GM12878 (cell line): Measurements from ENCODE around the gene RPL13A. TPM values are rescaled to one million over a fixed set of nuclear protein-coding genes. Genes with fewer than 3 reads are reported as not detected.

Source experiments
- CHD2 ChIP-seq: IDR thresholded peaks from 2 replicates; pipeline ENCODE4 v1.6.1; 2011; ENCODE audit warnings: low read depth, low read length, improper control_type of control experiment, borderline replicate concordance
- EED ChIP-seq: sonication (generic); IDR thresholded peaks from 2 replicates; pipeline ENCODE4 v1.6.1; 2016; ENCODE audit warnings: antibody characterized with exemption, low read depth
- IRF3 ChIP-seq: fragments of 450-650 bp; IDR thresholded peaks from 2 replicates; pipeline ENCODE4 v1.6.1; 2014; ENCODE audit warnings: mild to moderate bottlenecking
- LARP7 ChIP-seq: fragments of 450-650 bp; IDR thresholded peaks from 2 replicates; pipeline ENCODE4 v1.6.1; 2017; ENCODE audit warnings: mild to moderate bottlenecking
- NFIC ChIP-seq: IDR thresholded peaks from 2 replicates; pipeline ENCODE4 v1.6.1; 2012; ENCODE audit warnings: low read depth, mild to moderate bottlenecking, inconsistent platforms, low read length, moderate library complexity
- NR2F1 ChIP-seq: fragments of 450-650 bp; conservative IDR thresholded peaks from 2 replicates; pipeline ENCODE4 v1.6.1; 2017; ENCODE audit warnings: mild to moderate bottlenecking
- RAD21 ChIP-seq: IDR thresholded peaks from 2 replicates; pipeline ENCODE4 v1.6.1; 2011; ENCODE audit warnings: mild to moderate bottlenecking, low read depth, low read length, moderate library complexity; ENCODE audit not compliant: insufficient read depth
- SMAD1 ChIP-seq: fragments of 450-650 bp; IDR thresholded peaks from 2 replicates; pipeline ENCODE4 v1.6.1; 2018; ENCODE audit warnings: mild to moderate bottlenecking, low read depth; ENCODE audit not compliant: partially characterized antibody
- SMAD5 ChIP-seq: IDR thresholded peaks from 2 replicates; pipeline ENCODE4 v1.6.1; 2016; ENCODE audit warnings: antibody characterized with exemption, low read depth
- SP1 ChIP-seq: IDR thresholded peaks from one replicate; pipeline ENCODE4 v1.6.1; 2011; ENCODE audit warnings: low read depth, low read length
- TCF12 ChIP-seq: IDR thresholded peaks from 2 replicates; pipeline ENCODE4 v1.6.1; 2011; ENCODE audit warnings: low read depth, mild to moderate bottlenecking, low read length
- polyA plus RNA-seq, 11 experiments: library from polyadenylated mRNA; depleted of rRNA in 4 of 11; unstranded in 6 of 11; stranded (reverse) in 5 of 11; fragments of >200 nt; fragmentation: Nextera tagmentation in 4 of 11; fragmentation: Illumina TruSeq in 1 of 11; extraction: Ambion mirVana in 4 of 11; extraction: Trizol in 1 of 11; gene quantifications; 1 replicate in 1 of 11; 2 replicates in 10 of 11; pipeline versions ENCODE4 v1.2.1 to v1.2.3, GENCODE V29; 2011 to 2016; ENCODE audit warnings: inconsistent platforms in 2 of 11, missing spikeins in 2 of 11, low read depth in 1 of 11
- total RNA-seq, 4 experiments: library from RNA; depleted of rRNA in 3 of 4; stranded (reverse); fragments of >200 nt in 3 of 4; fragmentation: Illumina TruSeq in 1 of 4; extraction: Trizol in 1 of 4; gene quantifications; 2 replicates each; pipeline versions ENCODE4 v1.2.1 to v1.2.3, GENCODE V29; 2013 to 2021
- TF ChIP-seq, protein P1 (sequence below): fragments of 150-350 bp; IDR thresholded peaks from 2 replicates; pipeline ENCODE4 v1.6.1; 2014; ENCODE audit warnings: mild to moderate bottlenecking, low read depth, low read length
- TF ChIP-seq, protein P2 (sequence below): fragments of 450-650 bp; IDR thresholded peaks from 2 replicates; pipeline ENCODE4 v1.6.1; 2018; ENCODE audit warnings: mild to moderate bottlenecking, low read depth, moderate library complexity; ENCODE audit not compliant: partially characterized antibody

The RPL13A gene
- total and polyA plus RNA-seq, 10 of the 15 experiments (the other 5 are each of a cell fraction or from before 2014, with no cell fraction given), result 1,426 to 8,961 (median 4,266) TPM

GRCh38 chr19:49515767-49516166, 28.4 kb downstream of the RPL13A start (continued):
- TF ChIP-seq RAD21, result no peak
- no peak for TF ChIP-seq LARP7
- TF ChIP-seq, protein P1, sequence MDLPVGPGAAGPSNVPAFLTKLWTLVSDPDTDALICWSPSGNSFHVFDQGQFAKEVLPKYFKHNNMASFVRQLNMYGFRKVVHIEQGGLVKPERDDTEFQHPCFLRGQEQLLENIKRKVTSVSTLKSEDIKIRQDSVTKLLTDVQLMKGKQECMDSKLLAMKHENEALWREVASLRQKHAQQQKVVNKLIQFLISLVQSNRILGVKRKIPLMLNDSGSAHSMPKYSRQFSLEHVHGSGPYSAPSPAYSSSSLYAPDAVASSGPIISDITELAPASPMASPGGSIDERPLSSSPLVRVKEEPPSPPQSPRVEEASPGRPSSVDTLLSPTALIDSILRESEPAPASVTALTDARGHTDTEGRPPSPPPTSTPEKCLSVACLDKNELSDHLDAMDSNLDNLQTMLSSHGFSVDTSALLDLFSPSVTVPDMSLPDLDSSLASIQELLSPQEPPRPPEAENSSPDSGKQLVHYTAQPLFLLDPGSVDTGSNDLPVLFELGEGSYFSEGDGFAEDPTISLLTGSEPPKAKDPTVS, result no peak
- TF ChIP-seq IRF3, result no peak
- TF ChIP-seq SMAD1, result no peak
- no peak for TF ChIP-seq NFIC
- TF ChIP-seq SP1, result no peak
- no peak for TF ChIP-seq NR2F1
- no peak for TF ChIP-seq CHD2
- TF ChIP-seq SMAD5, result no peak
- TF ChIP-seq, protein P2, sequence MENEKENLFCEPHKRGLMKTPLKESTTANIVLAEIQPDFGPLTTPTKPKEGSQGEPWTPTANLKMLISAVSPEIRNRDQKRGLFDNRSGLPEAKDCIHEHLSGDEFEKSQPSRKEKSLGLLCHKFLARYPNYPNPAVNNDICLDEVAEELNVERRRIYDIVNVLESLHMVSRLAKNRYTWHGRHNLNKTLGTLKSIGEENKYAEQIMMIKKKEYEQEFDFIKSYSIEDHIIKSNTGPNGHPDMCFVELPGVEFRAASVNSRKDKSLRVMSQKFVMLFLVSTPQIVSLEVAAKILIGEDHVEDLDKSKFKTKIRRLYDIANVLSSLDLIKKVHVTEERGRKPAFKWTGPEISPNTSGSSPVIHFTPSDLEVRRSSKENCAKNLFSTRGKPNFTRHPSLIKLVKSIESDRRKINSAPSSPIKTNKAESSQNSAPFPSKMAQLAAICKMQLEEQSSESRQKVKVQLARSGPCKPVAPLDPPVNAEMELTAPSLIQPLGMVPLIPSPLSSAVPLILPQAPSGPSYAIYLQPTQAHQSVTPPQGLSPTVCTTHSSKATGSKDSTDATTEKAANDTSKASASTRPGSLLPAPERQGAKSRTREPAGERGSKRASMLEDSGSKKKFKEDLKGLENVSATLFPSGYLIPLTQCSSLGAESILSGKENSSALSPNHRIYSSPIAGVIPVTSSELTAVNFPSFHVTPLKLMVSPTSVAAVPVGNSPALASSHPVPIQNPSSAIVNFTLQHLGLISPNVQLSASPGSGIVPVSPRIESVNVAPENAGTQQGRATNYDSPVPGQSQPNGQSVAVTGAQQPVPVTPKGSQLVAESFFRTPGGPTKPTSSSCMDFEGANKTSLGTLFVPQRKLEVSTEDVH, result no peak
- no peak for TF ChIP-seq TCF12
- no peak for TF ChIP-seq EED
